WTC11 (cell line): ENCODE results near the gene BICD1.

Source experiments
- CBFB ChIP-seq: sonication (generic); formaldehyde crosslinking; IDR thresholded peaks from 2 replicates; pipeline ENCODE4 v1.8.1; 2022; ENCODE audit warnings: mild to moderate bottlenecking, low read depth, missing genetic modification reagents
- CTCF ChIP-seq: fragments of 200-600 bp; IDR thresholded peaks from 2 replicates; pipeline ENCODE4 v1.8.0; 2022; ENCODE audit warnings: antibody characterized with exemption
- FOXP4 ChIP-seq: sonication (generic); formaldehyde crosslinking; IDR thresholded peaks from 2 replicates; pipeline ENCODE4 v1.8.0; 2022; ENCODE audit warnings: mild to moderate bottlenecking, missing genetic modification reagents
- GABPB1 ChIP-seq: sonication (generic); formaldehyde crosslinking; IDR thresholded peaks from 2 replicates; pipeline ENCODE4 v1.8.1; 2023; ENCODE audit warnings: mild to moderate bottlenecking, missing genetic modification reagents
- NFE2L1 ChIP-seq: sonication (generic); formaldehyde crosslinking; IDR thresholded peaks from 2 replicates; pipeline ENCODE4 v1.8.1; 2023; ENCODE audit warnings: missing genetic modification reagents
- OVOL2 ChIP-seq: fragments of 250-450 bp; sonication (Bioruptor Pico); IDR thresholded peaks from 2 replicates; pipeline ENCODE4 v1.9.0; 2021; ENCODE audit warnings: mild to moderate bottlenecking, borderline replicate concordance
- SP1 ChIP-seq: sonication (generic); formaldehyde crosslinking; conservative IDR thresholded peaks from 2 replicates; pipeline ENCODE4 v1.8.1; 2022; ENCODE audit warnings: missing genetic modification reagents
- ZNF263 ChIP-seq: sonication (generic); formaldehyde crosslinking; IDR thresholded peaks from 2 replicates; pipeline ENCODE4 v1.8.1; 2022; ENCODE audit warnings: low read depth, mild to moderate bottlenecking, moderate library complexity, missing genetic modification reagents

- TF ChIP-seq FOXP4, result no peak
- no peak for TF ChIP-seq ZNF263 (CRISPR knock-in tag)
- TF ChIP-seq NFE2L1 (CRISPR knock-in tag), result no peak
- TF ChIP-seq CTCF, result no peak
- TF ChIP-seq SP1, result no peak
- no peak for TF ChIP-seq GABPB1 (CRISPR knock-in tag)
- no peak for TF ChIP-seq CBFB (CRISPR knock-in tag)
- TF ChIP-seq OVOL2 (CRISPR knock-in tag), result no peak
Measured at GRCh38 chr12:32233568-32233967, 126.9 kb downstream of the BICD1 start.
